H1 (cell line): ENCODE results near the gene UBE2D2. TPM values are rescaled to one million over a fixed set of nuclear protein-coding genes. Genes with fewer than 3 reads are reported as not detected.
A peak's percentile ranks its signal among the peaks of the same experiment; 100 is the strongest.

ENCODE experiments used
- CTCF ChIA-PET: fragments of 300-600 bp; sonication (Branson Sonifier 250); formaldehyde crosslinking; loops from one replicate; lab custom pipeline; 2021; ENCODE audit not compliant: partially characterized antibody; lab: Charles Lee
- POLR2A ChIA-PET: fragments of 300-600 bp; sonication (Branson Sonifier 250); formaldehyde crosslinking; loops from one replicate; lab custom pipeline; 2021; ENCODE audit warnings: inconsistent platforms; ENCODE audit not compliant: partially characterized antibody; lab: Charles Lee
- DNase-seq, 2 experiments: peaks; one replicate each; pipeline versions ENCODE4 v3.0.0 to v3.0.0-alpha.2; 2010 to 2022; ENCODE audit warnings: low spot score in 2 of 2, low read depth in 1 of 2, mixed read lengths in 1 of 2
- FAIRE-seq: peaks from 2 replicates; lab custom pipeline; 2011; peaks lifted over from hg19 to GRCh38; lab: Jason Lieb, UNC
- H2AFZ ChIP-seq: 2 replicates; pipeline ENCODE4 v1.8.1; 2012; ENCODE audit warnings: low read length, inconsistent platforms
- H2AK5ac ChIP-seq: 2 replicates; pipeline ENCODE4 v1.6.1; 2013; ENCODE audit warnings: low read depth, low read length
- H2BK120ac ChIP-seq: replicated peaks from 2 replicates; pipeline ENCODE3; 2013; ENCODE audit warnings: low read depth, low read length, inconsistent platforms
- H2BK12ac ChIP-seq: 2 replicates; pipeline ENCODE4 v1.6.1; 2013; ENCODE audit warnings: low read depth, low read length
- H2BK15ac ChIP-seq: 2 replicates; pipeline ENCODE4 v1.6.1; 2013; ENCODE audit warnings: low read length
- H2BK20ac ChIP-seq: 2 replicates; pipeline ENCODE4 v1.6.1; 2013; ENCODE audit warnings: low read length
- H2BK5ac ChIP-seq: 2 replicates; pipeline ENCODE4 v1.6.1; 2013; ENCODE audit warnings: low read depth, low read length
- H3K14ac ChIP-seq: 2 replicates; pipeline ENCODE4 v1.6.1; 2013; ENCODE audit warnings: inconsistent platforms; ENCODE audit not compliant: insufficient read length
- H3K18ac ChIP-seq: 2 replicates; pipeline ENCODE4 v1.6.1; 2013; ENCODE audit warnings: low read length; ENCODE audit errors: extremely low read depth
- H3K23ac ChIP-seq: 2 replicates; pipeline ENCODE4 v1.6.1; 2013; ENCODE audit warnings: inconsistent platforms; ENCODE audit not compliant: insufficient read length
- H3K23me2 ChIP-seq: 2 replicates; pipeline ENCODE4 v1.6.1; 2013; ENCODE audit warnings: low read depth, low read length
- H3K27ac ChIP-seq: 2 replicates; pipeline ENCODE4 v1.6.1; 2011; ENCODE audit warnings: low read depth, low read length, inconsistent platforms
- H3K27me3 ChIP-seq, 4 experiments: replicated peaks in 1 of 4; 1 replicate in 1 of 4; 2 replicates in 3 of 4; pipeline versions ENCODE4 v1.6.1 to v1.8.1; 2011 to 2013; ENCODE audit warnings: low read length in 3 of 4, mild to moderate bottlenecking in 3 of 4, inconsistent platforms in 2 of 4, mixed read lengths in 2 of 4, moderate library complexity in 1 of 4; ENCODE audit not compliant: control insufficient read depth in 3 of 4, insufficient read depth in 3 of 4; ENCODE audit errors: extremely low read depth in 1 of 4
- H3K36me3 ChIP-seq, 4 experiments: 2 replicates each; pipeline versions ENCODE4 v1.6.1 to v1.8.1; 2011 to 2013; ENCODE audit warnings: mild to moderate bottlenecking in 4 of 4, low read length in 3 of 4, moderate library complexity in 2 of 4, control low read depth in 1 of 4, inconsistent platforms in 1 of 4; ENCODE audit not compliant: insufficient read depth in 4 of 4, control insufficient read depth in 2 of 4
- H3K4ac ChIP-seq: replicated peaks from 2 replicates; pipeline ENCODE3; 2013; ENCODE audit warnings: low read length, low read depth, mixed read lengths, inconsistent platforms; ENCODE audit not compliant: insufficient read length
- H3K4me1 ChIP-seq, 4 experiments: replicated peaks in 1 of 4; 1 replicate in 1 of 4; 2 replicates in 3 of 4; pipeline versions ENCODE4 v1.6.1 to v1.8.1; 2011 to 2013; ENCODE audit warnings: low read length in 3 of 4, inconsistent platforms in 2 of 4, mixed read lengths in 1 of 4; ENCODE audit not compliant: insufficient read depth in 4 of 4, control insufficient read depth in 3 of 4
- H3K4me2 ChIP-seq, 2 experiments: 2 replicates each; pipeline versions ENCODE4 v1.6.1 to v1.8.1; 2011 to 2013; ENCODE audit warnings: low read depth in 2 of 2, low read length in 2 of 2, control low read depth in 1 of 2, inconsistent platforms in 1 of 2, mild to moderate bottlenecking in 1 of 2; ENCODE audit not compliant: insufficient read depth in 1 of 2
- H3K4me3 ChIP-seq, 4 experiments: fragments of 200-600, 300-600 bp in 1 of 4; sonication (generic), shearing (Covaris generic), sonication (Bioruptor Twin) in 1 of 4; 2 replicates each; pipeline versions ENCODE4 v1.5.1 to v1.8.1; 2011 to 2016; ENCODE audit warnings: low read length in 4 of 4, low read depth in 3 of 4, control low read depth in 2 of 4, inconsistent platforms in 2 of 4, mild to moderate bottlenecking in 2 of 4, mixed read lengths in 1 of 4, moderate library complexity in 1 of 4; ENCODE audit not compliant: insufficient read depth in 2 of 4; ENCODE audit errors: extremely low read depth in 1 of 4
- H3K56ac ChIP-seq: replicated peaks from 2 replicates; pipeline ENCODE3; 2013; ENCODE audit warnings: low read depth, mild to moderate bottlenecking, mixed read lengths, low read length, inconsistent platforms; ENCODE audit not compliant: insufficient read length
- H3K79me1 ChIP-seq: 2 replicates; pipeline ENCODE4 v1.6.1; 2013; ENCODE audit warnings: low read depth, low read length, control low read depth
- H3K79me2 ChIP-seq, 2 experiments: 2 replicates each; pipeline versions ENCODE4 v1.6.1 to v1.8.1; 2012 to 2013; ENCODE audit warnings: low read length in 2 of 2, mild to moderate bottlenecking in 2 of 2, inconsistent platforms in 1 of 2; ENCODE audit not compliant: insufficient read depth in 2 of 2, control insufficient read depth in 1 of 2
- H3K9ac ChIP-seq, 4 experiments: replicated peaks in 1 of 4; 1 replicate in 1 of 4; 2 replicates in 3 of 4; pipeline versions ENCODE4 v1.6.1 to v1.8.1; 2011 to 2013; ENCODE audit warnings: low read depth in 3 of 4, low read length in 3 of 4, control low read depth in 2 of 4, mild to moderate bottlenecking in 2 of 4, moderate library complexity in 2 of 4, inconsistent platforms in 1 of 4; ENCODE audit errors: extremely low read depth in 1 of 4
- H3K9me3 ChIP-seq, 2 experiments: 2 replicates each; pipeline versions ENCODE4 v1.6.1 to v1.8.1; 2012 to 2013; ENCODE audit warnings: mild to moderate bottlenecking in 2 of 2, moderate library complexity in 2 of 2, control low read depth in 1 of 2, inconsistent platforms in 1 of 2, low read depth in 1 of 2, low read length in 1 of 2, mixed read lengths in 1 of 2; ENCODE audit not compliant: insufficient read depth in 2 of 2
- H4K20me1 ChIP-seq, 2 experiments: replicated peaks in 1 of 2; 2 replicates each; pipeline versions ENCODE3 to v1.8.1; 2011 to 2013; ENCODE audit warnings: inconsistent platforms in 2 of 2, low read length in 2 of 2, mild to moderate bottlenecking in 1 of 2; ENCODE audit not compliant: insufficient read depth in 2 of 2, control insufficient read depth in 1 of 2
- H4K5ac ChIP-seq: 2 replicates; pipeline ENCODE4 v1.6.1; 2013; ENCODE audit warnings: low read length, low read depth, mixed read lengths, inconsistent platforms; ENCODE audit not compliant: insufficient read length
- H4K8ac ChIP-seq: 2 replicates; pipeline ENCODE4 v1.8.0; 2013; ENCODE audit warnings: mild to moderate bottlenecking, moderate library complexity, low read length, inconsistent platforms; ENCODE audit not compliant: insufficient read depth; ENCODE audit errors: extremely low read depth
- H4K91ac ChIP-seq: replicated peaks from 2 replicates; pipeline ENCODE3; 2013; ENCODE audit warnings: low read length, mixed read lengths, inconsistent platforms; ENCODE audit not compliant: insufficient read length
- BACH1 ChIP-seq: IDR thresholded peaks from 2 replicates; pipeline ENCODE4 v1.6.1; 2012; ENCODE audit warnings: low read length, improper control_type of control experiment
- CTBP2 ChIP-seq: IDR thresholded peaks from 2 replicates; pipeline ENCODE4 v1.7.0; 2011; ENCODE audit warnings: borderline replicate concordance, mild to moderate bottlenecking, moderate library complexity, mixed read lengths, low read length; ENCODE audit not compliant: insufficient read depth, insufficient read length
- EP300 ChIP-seq, 2 experiments: IDR thresholded peaks; 1 replicate in 1 of 2; 2 replicates in 1 of 2; pipeline ENCODE4 v1.6.1; 2011 to 2012; ENCODE audit warnings: low read depth in 2 of 2, low read length in 2 of 2, mild to moderate bottlenecking in 2 of 2, borderline replicate concordance in 1 of 2, inconsistent platforms in 1 of 2, moderate library complexity in 1 of 2
- HDAC6 ChIP-seq: IDR thresholded peaks from one replicate; pipeline ENCODE4 v1.7.1; 2012; ENCODE audit warnings: low read depth, mild to moderate bottlenecking, inconsistent platforms, low read length, moderate library complexity
- JUN ChIP-seq: IDR thresholded peaks from 2 replicates; pipeline ENCODE4 v1.6.1; 2011; ENCODE audit warnings: low read depth, mild to moderate bottlenecking, improper control_type of control experiment, low read length
- JUND ChIP-seq: IDR thresholded peaks from 2 replicates; pipeline ENCODE4 v1.6.1; 2011; ENCODE audit warnings: mild to moderate bottlenecking, improper control_type of control experiment, low read length
- KDM5A ChIP-seq: fragments of 200-600 bp; IDR thresholded peaks from 2 replicates; pipeline ENCODE4 v1.7.1; 2012; ENCODE audit warnings: mild to moderate bottlenecking, low read length, inconsistent platforms, mixed read lengths
- POLR2A ChIP-seq, 2 experiments: IDR thresholded peaks; 1 replicate in 1 of 2; 2 replicates in 1 of 2; pipeline ENCODE4 v1.6.1; 2011; ENCODE audit warnings: low read depth in 2 of 2, low read length in 2 of 2, mild to moderate bottlenecking in 2 of 2; ENCODE audit errors: control extremely low read depth in 1 of 2
- RAD21 ChIP-seq, 2 experiments: IDR thresholded peaks in 1 of 2; conservative IDR thresholded peaks in 1 of 2; 2 replicates each; pipeline ENCODE4 v1.6.1; 2011; ENCODE audit warnings: low read depth in 2 of 2, low read length in 2 of 2, improper control_type of control experiment in 1 of 2, inconsistent platforms in 1 of 2, mild to moderate bottlenecking in 1 of 2, moderate library complexity in 1 of 2
- SIRT6 ChIP-seq: IDR thresholded peaks from one replicate; pipeline ENCODE4 v1.7.1; 2012; ENCODE audit warnings: low read length, inconsistent platforms
- SP1 ChIP-seq: IDR thresholded peaks from 2 replicates; pipeline ENCODE4 v1.6.1; 2011; ENCODE audit warnings: low read depth, low read length
- WGBS, 2 experiments: shearing (Covaris generic) in 1 of 2; methylation state at CpG; one replicate each; pipeline versions ENCODE4 v1.1.6 to v1.1.7; 2013 to 2015; ENCODE audit warnings: low lambda C conversion rate in 2 of 2, mixed read lengths in 2 of 2, inconsistent platforms in 1 of 2, low coverage in 1 of 2, missing lambda C conversion rate in 1 of 2; ENCODE audit not compliant: insufficient replicate concordance in 2 of 2, insufficient coverage in 1 of 2, insufficient read length in 1 of 2; ENCODE audit errors: extremely low coverage in 1 of 2, missing lambda C conversion rate in 1 of 2; 5-methylcytosine and 5-hydroxymethylcytosine counted together
- polyA plus RNA-seq, 7 experiments: library from polyadenylated mRNA; depleted of rRNA in 3 of 7; stranded (reverse) in 5 of 7; unstranded in 2 of 7; fragments of >200 nt in 5 of 7; fragments of 200-250 nt in 2 of 7; gene quantifications; 1 replicate in 5 of 7; 2 replicates in 1 of 7; 4 replicates in 1 of 7; pipeline versions ENCODE4 v1.2.1 to v1.2.3, GENCODE V29; 2011 to 2013; ENCODE audit warnings: missing spikeins in 2 of 7, mixed read lengths in 2 of 7
- total RNA-seq: library from RNA; stranded (reverse); fragmentation: NEBNext Ultra II Directional; extraction: Animal tissue kit (Norgen Biotek cat#: 25700); gene quantifications from 2 replicates; pipeline ENCODE4 v1.2.1, GENCODE V29; 2021

The UBE2D2 gene
- total and polyA plus RNA-seq, 2 of the 8 experiments (the other 6 are each of a cell fraction or from before 2014, with no cell fraction given), result 66.9 to 203 TPM

GRCh38 chr5:139637438-139638089 is 76.4 kb downstream of the UBE2D2 start:
- H3K4me1 ChIP-seq, result peaks cover 29 to 62% (median 43%) of the 10 kb centered on the region in 4 experiments
- DNase-seq, result peak in 1 of 2 experiments; percentile 85
- peak overlapping the region; percentile 99; the same call in 1 of the 2 replicates for H4K8ac ChIP-seq
- peak overlapping the region; percentile 33 for H3K27ac ChIP-seq
- no peaks in the 10 kb centered on the region for H3K9me3 ChIP-seq
- H4K5ac ChIP-seq, result peak overlapping the region; percentile 45
- no peak overlapping the region for H3K23ac ChIP-seq
- peak overlapping the region; percentile 66 to 87 for H3K4me2 ChIP-seq
- no peak overlapping the region for H2BK120ac ChIP-seq
- peak overlapping the region; percentile 37; the same call in 1 of the 2 replicates for H2BK20ac ChIP-seq
- peak overlapping the region; percentile 95; the same call in 1 of the 2 replicates for H3K18ac ChIP-seq
- H3K36me3 ChIP-seq, result no peaks in the 10 kb centered on the region
- no peak overlapping the region for H2BK15ac ChIP-seq
- H4K91ac ChIP-seq, result peak overlapping the region; percentile 75
- no peak overlapping the region for H2AFZ ChIP-seq
- no peak overlapping the region for H3K56ac ChIP-seq
- WGBS, 2 experiments, result 2% methylated on average over 49 of the region's 62 CpGs; no CpG with 5 or more reads in 1 of the 2 experiments
- no peak overlapping the region for H2AK5ac ChIP-seq
- CTCF ChIA-PET, result interaction anchor here (0.8 to 20.3 kb wide), 19 partner anchors 11 to 406 kb away, joined by 3 to 385 read pairs (median 7); partner anchors contain the start of genes CXXC5 and NRG2
- peak overlapping the region; percentile 43 to 64 (median 56) for H3K9ac ChIP-seq
- H3K27me3 ChIP-seq, result no peaks in the 10 kb centered on the region; a peak in 1 of 7 replicates
- H3K79me1 ChIP-seq, result no peaks in the 10 kb centered on the region; the same call in 1 of the 2 replicates
- POLR2A ChIA-PET, result interaction anchor here (0.6 to 9.8 kb wide), 13 partner anchors 12 to 129 kb away, joined by 3 to 212 read pairs (median 5); partner anchors contain the start of gene CXXC5
- H3K4ac ChIP-seq, result no peak overlapping the region
- H3K14ac ChIP-seq, result no peak overlapping the region
- H3K79me2 ChIP-seq, result peaks cover 0 to 4% of the 10 kb centered on the region in 2 experiments; a peak in 1 of 4 replicates
- H2BK12ac ChIP-seq, result peak overlapping the region; percentile 88; the same call in 1 of the 2 replicates
- H2BK5ac ChIP-seq, result peak overlapping the region; percentile 95; the same call in 1 of the 2 replicates
- peak overlapping the region; percentile 31 to 66 (median 36); a peak in 7 of 8 replicates for H3K4me3 ChIP-seq
- H4K20me1 ChIP-seq, result peaks cover 0 to 13% of the 10 kb centered on the region in 2 experiments
- no peak for FAIRE-seq
- peaks cover 6% of the 10 kb centered on the region for H3K23me2 ChIP-seq
- TF ChIP-seq CTBP2 (peak; percentile 54), JUND (no peak), EP300 (IDR thresholded peaks at IDR 0.05; ENCODE audit: borderline replicate concordance in 1 of 2, low read depth in 2 of 2, low read length in 2 of 2) (peak in 1 of 2 experiments; percentile 24; a peak in 1 of 3 replicates), SP1 (peak; percentile 91), RAD21 (IDR thresholded peaks at IDR 0.05 in 1 of 2, conservative IDR thresholded peaks at IDR 0.05 in 1 of 2; ENCODE audit: low read depth in 2 of 2, low read length in 2 of 2) (peak in 1 of 2 experiments; percentile 7; a peak in 1 of 4 replicates), BACH1 (peak; percentile 78), JUN (0 out of 2 replicates have a peak, but pooled peaks have one; percentile 18), KDM5A (no peak), POLR2A (IDR thresholded peaks at IDR 0.05; ENCODE audit: control extremely low read depth in 1 of 2, low read depth in 2 of 2, low read length in 2 of 2) (peak in 1 of 2 experiments; percentile 14; a peak in 1 of 3 replicates), HDAC6 (no peak), SIRT6 (no peak)
